GM18907 (cell line): ENCODE measurements around the gene GMPR2.
A peak's percentile ranks its signal among the peaks of the same experiment; 100 is the strongest.

Source experiments
- ATAC-seq: cut with Tn5 transposase; IDR thresholded peaks from one replicate; pipeline ENCODE4 v1.9.1; 2021; ENCODE audit warnings: mild to moderate bottlenecking, moderate library complexity; ENCODE audit not compliant: unreplicated experiment

The GMPR2 gene

DNA sequence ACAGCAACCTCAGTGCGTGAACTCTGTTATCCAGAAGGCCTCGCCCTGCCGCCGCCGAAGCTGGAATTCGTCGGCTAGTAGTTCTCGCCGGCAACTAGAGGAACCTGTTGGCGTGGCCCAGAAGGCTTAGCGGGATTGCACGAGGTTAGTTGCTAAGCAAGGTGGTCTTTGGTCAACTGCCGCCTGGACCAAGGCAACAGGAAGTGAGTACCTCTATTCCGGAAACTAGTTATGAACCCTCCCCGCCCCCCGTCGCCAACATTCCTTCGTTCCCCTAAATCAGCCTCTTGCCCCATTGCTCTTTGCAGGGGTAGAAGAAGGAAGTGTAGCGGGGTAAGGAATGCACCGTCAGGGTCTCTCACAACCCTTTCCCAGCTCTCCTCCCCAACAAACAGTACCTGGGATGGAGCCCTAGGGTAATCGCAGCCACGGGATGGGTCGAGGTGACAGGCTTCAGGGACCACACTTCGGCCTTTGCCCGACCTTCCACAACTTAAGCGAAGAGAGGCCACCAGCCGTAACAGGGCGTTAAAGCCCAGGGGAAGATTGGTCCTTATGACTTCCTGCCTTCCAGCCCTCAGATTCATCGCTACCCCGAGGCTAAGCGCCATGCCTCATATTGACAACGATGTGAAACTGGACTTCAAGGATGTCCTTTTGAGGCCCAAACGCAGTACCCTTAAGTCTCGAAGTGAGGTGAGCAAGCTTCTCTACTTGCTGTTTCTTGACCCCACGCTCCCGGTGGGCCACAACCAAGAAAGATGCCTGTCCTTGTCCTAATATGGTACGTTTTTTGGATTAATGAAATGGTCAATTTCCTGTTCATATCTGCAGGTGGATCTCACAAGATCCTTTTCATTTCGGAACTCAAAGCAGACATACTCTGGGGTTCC, at the start of gene GMPR2:
Gene GMPR2 (plus strand): TSS at position 285 of the 893 bp plus-strand sequence. CDS start 325 bp downstream, at position 610.
- ATAC-seq: peak; percentile 62

DNA sequence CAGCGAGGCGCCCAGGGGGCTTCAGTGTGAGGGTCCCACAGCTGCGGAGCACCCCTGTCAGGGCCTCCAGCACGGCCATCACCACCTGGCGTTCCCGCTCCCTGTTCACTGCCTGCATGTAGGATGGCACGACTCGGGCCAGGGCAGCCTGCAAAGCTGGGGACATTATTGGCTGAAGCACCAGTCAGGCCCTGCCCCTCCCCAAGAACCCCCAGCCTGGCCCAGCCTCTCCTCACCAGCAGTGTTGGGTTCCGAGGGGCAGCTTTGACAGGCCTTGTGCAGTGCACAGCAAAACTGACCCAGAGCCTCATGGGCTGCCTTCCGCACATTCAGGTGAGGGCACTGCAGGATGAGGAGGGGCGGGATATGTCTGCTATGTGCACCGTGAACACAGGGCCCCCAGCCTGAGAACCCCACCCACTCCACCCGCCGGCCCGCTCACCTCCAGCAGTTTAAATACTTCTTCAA, 49.7 kb upstream of the GMPR2 start:
- no peak for ATAC-seq

DNA sequence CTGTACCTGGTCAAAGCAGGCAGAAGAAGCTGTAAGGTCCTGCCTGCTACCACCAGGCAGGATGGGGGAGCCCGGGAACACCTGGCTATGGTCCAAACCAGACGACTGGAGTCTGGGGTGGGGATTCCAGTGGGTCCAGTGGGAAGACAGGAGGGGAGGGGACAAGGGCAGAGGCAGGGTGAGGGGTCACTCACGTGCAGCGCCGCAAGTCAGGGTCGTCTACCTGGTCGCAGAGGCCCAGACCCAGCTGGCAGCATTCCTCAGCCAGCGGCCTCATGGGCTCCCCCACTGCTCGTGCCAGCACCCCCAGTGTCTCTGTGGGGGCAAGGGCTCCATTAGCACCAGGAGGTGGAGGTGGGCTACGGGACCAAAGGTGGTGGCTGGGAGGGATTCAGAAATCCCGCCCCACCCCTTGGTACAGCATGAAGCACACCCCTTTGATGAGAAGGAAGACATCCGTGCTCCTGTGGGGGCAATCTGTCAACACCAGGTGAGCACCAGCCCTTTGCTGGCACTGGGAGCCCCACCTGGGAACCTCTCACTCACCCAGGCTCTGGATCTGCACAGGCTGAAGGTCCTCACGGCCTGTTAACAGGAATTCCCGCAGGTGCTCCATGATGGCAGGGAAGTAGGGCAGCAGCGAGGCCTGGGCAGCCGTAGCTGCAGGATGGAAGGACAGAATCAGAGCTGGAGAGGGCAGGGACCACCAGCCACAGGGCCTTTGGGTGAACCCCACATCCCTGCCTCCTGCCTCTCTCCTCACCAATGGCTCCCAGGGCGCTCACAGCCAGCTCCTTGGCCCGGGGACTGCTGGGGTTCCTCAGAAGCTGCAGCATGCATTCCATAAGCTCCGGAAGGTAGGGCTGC, 48.4 kb upstream of the GMPR2 start:
- ATAC-seq: no peak

DNA sequence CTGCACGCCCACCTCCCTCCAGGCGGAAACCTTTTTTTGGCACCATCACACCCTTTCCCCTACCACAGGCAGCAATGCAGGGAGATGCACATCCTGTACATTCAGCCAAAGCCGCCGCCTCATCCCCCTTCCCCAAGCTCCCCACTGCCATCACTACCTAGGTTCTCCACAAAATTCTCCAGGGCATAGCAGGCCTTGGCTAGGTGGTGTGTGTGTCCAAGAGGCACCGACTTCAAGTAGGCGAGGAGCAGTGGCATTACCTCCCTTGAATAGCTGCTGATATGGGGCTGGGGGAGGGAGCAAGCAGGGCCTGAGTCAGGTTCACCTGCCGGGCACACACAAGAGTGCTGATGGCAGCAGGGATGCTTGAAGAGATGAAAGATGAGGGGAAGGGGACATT, 47.7 kb upstream of the GMPR2 start:
- no peak for ATAC-seq

DNA sequence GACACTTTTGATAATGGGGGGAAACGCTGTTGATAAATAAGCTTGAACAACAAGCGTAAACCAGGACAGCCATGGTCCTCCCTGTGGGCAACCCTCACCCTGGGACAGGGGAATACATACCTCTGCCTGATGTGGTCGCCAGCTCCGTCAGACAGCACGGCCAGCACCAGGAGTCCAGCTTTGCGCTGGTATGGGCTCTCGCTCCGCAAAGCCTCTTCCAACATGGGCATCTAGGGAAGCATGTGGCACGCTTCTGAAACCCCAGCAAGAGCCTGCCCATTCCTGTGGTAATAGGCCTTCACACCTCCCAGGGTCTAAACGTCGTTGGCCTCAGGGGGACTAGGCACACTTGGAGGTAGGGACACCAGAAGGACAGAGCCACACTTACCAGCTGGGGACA, 47.0 kb upstream of the GMPR2 start:
- ATAC-seq: no peak

DNA sequence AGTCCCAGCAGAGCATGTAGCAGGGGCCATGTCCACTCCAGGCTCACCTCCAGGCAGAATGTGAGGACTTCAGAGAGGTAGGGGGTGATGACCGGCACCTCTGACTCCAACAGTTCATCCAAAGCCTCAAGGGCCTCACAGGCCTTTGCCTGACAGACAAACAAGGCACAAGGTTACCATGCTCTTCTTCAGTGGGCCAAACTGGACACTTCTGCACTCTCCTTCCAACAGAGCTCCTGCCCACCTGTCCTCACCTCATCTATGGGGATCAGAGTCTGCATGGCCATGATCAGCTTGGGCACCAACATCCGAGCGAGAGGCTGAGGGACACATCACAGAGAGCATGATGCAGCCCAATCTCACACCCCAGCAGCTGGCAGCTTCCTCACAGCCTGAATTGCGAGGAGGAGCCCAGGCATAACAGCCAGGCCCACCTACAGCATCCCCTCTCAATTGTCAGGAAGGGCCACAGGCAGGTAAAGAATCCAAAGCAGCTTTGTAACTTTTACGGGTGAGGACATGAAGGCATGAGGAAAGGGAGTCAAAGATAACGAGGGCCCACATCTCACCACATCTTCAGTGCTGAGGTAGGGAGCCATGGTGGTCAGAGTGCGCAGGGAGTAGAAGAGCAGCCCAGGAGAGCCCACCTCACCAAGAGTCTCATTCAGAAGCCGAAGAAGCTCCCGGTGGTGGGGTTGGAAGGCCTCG, 45.7 kb upstream of the GMPR2 start:
- ATAC-seq: no peak

DNA sequence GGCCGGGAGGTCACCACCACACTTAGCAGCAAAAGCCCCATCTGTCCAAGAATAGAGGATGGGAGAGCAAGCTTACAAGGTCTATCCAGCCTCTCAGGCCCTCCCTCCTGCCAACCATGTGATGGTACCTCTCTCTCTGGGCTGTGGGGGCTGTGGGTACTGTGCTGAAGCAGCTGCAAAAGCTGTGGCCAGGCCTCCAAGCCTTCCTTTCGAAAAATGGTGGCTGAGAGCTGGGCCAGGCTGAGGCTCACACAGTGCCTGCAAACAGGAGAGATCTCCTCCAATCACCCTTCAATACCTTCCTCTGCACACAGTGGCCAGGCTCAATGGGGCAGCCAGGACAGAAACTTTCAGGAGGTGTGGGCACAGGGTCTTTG, 45.2 kb upstream of the GMPR2 start:
- ATAC-seq: no peak

DNA sequence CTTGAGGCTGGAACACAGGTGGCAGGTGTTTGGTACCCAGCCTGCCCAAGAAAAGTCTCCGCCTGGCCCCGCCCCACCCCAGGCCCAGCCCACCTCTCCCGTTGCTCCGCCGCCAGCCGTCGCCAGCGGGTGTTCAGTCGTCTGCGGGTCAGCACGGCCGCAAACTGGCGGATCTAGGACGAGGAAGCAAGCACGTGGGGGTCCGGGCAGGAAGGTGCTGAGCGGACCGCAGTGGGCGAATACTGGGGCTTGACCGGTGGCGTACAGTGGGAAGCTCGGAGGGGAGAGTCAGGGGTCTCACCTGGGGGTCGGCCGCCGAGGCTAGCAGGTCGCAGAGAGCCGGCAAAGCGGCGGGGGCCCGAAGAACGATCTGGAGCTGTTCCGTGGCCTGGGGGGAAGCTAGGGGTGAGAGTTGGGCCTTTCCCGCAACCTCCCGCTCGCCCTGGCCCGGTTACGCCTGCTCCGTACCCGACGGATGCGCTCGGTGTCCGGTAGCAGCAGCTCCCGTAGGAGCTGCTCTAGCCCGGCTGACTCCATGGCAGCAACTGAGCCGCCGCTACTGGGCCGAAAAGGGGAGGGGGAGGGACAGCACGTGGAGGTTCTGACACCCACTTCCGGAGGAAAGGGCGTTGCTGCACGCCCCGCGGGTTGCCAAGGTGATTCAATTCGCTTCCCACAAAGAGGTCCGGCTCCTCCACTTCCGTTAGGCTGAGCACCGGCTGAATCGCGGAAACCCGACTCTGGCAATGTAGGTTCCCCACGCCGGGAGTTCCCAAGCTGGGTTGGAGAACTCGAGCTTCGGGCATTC, 44.3 kb upstream of the GMPR2 start, which contains the start of gene IPO4:
Gene IPO4 (minus strand): TSS at position 566 of the 808 bp plus-strand sequence. CDS start 29 bp downstream, at position 537.
- ATAC-seq: peak; percentile 80

DNA sequence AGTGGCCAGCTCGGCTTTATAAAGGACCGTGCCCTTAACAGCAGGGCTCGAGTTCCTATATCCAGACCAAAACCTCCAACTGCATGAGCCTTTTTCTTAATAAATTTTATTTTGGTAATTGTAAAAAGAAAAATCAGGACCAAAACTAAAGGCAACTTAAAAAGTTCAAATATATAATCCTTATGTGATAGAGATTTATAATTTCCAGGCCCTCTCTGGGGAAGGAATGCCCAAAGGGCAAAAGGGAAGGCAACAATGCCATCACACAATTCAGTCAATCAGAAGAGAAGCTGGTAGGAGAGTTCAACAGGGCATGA, 43.7 kb upstream of the GMPR2 start:
- ATAC-seq: no peak

DNA sequence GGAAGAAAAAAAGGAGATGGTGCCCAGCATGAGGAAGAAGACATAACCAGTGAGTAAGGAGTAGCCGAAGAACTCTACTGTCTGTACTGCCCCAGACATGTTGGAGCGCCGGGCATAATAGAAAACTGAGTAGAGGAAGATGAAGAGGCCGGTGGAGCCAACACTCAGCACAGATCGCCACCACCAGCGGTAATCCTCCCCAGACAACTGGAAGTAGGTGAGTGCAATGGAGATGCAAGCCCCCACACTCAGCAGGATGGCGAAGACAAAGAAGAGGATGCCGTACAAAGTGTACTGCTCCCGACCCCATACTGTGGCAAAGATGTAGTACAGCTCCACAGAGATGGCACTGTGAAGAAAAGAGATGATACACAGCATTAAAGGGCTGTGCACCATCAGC, 43.3 kb upstream of the GMPR2 start:
- no peak for ATAC-seq

DNA sequence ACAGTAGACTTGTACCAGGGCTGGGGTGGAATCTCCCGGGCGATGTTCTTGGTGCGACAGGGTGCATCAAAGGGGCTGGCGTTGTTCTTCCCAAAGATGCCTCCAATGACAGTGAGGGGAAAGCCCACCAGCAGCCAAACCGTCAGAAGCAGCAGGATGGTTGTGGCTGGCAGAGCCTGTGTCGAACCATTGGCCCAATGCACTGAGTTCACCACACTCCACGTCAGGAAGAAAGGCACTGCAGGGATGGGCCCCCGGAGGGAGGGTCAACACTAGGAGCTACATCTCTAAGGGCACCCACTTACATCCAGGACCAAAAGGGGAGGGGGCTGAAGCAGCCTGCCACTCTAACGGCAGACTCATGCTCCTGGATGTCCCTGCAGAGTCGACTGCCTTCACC, 42.3 kb upstream of the GMPR2 start:
- ATAC-seq: no peak

DNA sequence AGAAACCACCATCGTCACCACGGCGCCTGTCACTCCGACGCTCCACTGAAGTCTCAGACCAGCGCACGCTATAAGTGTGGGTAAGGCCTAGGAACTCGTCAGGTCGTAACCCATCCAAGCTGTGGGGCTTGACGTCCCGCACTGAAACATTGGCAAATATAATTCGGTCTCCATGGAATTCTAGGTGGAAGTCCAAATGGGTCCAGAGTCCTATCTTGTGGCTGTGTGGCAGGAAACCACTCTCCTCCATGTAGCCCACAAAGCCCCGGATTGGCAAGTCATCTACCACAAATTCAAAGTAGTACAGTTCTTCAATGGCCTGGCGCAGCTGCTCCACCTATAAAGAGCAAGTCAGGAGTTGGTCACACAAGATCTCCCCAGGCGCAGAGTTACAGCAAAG, 39.8 kb upstream of the GMPR2 start:
- ATAC-seq: no peak

DNA sequence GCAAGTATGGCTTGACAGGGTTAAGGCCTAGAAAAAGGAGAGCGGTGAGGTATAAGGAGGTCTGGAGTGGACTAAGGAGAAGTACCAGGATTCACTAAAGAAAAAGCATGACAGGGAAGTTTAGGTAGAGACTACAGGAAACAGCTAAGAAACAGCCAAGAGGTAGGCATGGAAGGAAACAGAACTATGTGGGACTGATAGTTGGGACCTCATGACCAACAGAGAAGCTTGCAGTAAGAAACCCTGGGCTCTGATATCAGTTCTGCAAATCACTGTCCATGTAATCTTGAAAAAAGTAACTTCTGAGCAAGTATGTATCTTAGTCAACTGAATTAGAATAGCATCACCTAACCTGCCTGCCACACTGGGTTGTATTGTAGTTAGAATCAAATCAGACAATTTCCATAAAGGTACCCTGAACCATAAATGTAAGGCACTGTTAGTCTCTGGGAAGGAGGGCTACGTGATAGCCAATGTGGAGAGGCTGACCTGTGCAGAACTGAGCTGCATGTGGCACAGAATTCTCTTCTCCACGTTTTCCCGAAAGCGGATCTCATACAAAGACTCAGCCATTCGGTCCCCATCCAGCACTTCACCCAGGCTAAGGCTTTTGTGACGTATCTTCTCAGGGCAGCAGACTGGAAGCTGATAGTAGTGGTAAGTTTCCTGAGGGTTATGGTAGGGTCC, 38.4 kb upstream of the GMPR2 start:
- ATAC-seq: no peak

DNA sequence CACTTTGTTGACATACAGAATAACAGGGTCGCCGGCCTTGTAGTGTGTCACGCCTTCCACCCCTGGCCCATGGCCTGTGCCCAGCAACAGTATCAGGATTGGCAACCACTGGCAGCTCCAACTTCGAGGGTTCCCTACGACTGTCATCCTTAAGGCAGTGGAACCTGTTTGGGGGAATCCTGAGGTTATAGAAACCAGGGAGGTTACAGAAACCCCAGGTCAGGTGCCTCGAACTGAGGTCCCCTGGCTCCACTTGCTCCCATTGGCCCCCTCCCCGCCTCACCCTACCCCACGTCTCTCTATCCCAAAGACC, 37.9 kb upstream of the GMPR2 start:
- ATAC-seq: no peak

DNA sequence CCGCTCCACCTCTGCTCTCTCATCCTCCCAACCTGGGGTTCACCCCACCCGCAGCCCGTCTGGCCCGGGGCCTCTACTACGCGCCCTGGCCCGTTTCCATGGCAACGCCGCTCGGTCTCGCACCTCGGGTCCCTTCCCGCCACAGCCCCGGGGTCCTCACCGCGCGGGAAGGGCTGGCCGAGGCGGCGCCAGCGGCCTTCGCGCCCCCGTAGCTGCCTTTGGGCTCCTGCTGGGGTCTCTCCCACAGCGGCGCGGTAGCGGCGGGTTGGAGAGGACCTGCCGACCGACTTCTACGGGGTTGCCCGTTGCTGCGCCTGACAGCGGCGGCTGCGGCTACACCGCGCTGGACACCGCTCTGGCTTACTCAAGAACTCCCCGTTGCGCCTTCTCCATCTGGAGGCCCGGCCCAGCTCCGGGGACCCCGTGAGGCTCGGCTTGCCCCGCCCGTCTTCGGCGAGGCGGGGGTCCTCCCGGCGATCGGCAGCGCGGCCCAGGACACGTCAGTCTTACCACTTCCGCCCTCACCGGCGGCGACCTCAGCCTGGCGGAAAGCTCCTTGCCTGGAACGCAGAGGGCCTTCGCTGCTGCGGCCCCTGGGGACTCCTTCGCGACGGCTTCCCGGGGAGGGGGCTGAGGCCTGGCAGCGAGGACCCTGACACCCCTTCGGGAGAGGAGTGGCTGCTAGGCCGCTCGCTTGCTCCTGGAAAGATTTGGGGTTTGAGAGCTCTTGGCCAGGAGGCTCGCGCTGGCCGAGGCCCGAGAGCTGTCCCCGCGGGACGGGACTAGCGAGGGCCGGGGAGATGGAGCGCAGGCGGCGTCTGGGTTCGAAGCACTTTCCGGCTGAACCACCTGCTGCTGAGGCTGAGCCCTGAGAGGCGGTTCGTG, 37.3 kb upstream of the GMPR2 start, which contains the start of gene TM9SF1:
Gene TM9SF1 (minus strand): TSS at position 256 of the 885 bp plus-strand sequence. CDS start 422 bp downstream, outside the sequence.
- peak; percentile 85 for ATAC-seq

DNA sequence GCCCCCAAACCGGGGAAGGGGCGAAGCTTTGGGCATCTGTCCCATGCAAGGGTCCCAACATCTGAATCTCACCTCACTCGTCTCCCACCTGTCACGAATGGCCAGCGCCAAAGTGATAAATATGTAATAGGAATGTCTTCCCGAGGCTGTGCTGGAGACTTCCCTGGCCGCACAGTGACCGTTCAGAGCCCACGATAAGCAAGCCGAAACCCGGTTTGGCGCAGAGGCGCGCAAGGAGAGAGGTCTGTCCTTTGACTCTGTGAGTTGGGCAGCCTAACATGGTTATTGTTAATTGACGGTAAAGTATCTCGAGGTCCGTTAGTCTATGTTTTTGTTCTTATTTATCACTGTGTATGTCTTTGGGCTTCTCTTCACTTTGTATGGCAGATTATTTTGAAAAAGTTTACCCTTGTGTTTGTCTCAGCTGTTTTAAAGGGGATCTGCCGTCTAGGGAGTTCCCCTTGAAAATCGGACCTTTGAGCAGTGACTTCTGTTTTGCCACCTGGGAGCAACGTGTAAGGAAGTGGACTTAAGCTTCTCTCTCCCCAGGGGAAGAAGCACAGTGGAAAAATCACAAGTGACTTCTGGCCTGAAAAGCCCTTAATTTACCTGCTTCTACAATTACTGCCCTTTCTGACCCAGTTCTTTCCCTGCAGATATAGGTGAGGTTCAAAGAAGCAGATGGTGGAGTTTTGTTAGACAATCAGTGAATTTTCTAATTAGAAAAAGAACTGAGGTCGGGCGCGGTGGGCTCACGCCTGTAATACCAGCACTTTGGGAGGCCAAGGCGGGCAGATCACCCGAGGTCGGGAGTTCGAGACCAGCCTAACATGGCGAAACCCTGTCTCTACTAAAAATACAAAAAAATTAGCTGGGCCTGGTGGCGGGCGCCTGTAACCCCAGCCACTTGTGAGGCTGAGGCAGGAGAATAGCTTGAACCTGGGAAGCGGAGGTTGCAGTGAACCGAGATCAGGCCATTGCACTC, 36.4 kb upstream of the GMPR2 start:
- peak; percentile 25 for ATAC-seq

DNA sequence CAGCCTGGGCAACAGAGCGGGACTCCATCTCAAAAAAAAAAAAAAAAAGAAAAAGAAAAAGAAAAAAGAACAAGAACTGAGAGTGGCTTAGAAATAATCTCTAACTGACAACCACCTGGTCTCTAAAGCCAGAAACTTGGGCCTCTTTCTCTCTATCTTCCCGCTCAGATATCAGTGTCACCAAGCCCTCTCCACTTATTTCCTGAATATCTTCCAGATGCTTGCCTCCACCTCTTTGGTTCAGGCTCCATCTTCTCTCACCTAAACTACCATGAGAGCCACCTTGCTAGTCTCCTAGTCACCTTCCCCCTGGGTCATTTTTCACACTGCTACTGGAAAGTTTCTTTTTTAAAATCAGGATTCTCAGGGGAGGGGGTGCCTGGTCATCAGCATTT, 35.7 kb upstream of the GMPR2 start:
- no peak for ATAC-seq
